Measurements from ENCODE around the gene TNRC18.
A peak's percentile ranks its signal among the peaks of the same experiment; 100 is the strongest.

TNRC18 gene

GRCh38 chr7:5435291-5436002 lies 11.8 kb upstream of the TNRC18 start:
- H3K27me3 ChIP-seq (ENCODE audit: control insufficient read depth, insufficient read depth, low read length) = peaks cover 23% of the 10 kb centered on the region
- no peaks in the 10 kb centered on the region for H3K4me1 ChIP-seq (ENCODE audit: control insufficient read depth, low read depth, low read length)
- H3K27ac ChIP-seq (ENCODE audit: low read length) = no peak overlapping the region
- H3K36me3 ChIP-seq (ENCODE audit: control insufficient read depth, low read depth, low read length) = no peaks in the 10 kb centered on the region
- H3K9me3 ChIP-seq (ENCODE audit: control insufficient read depth, low read depth, low read length) = no peaks in the 10 kb centered on the region
- H3K4me3 ChIP-seq (ENCODE audit: low read length) = no peak overlapping the region
- no peak overlapping the region for H3K9ac ChIP-seq (ENCODE audit: low read length)

GRCh38 chr7:5433181-5433580 lies 9.5 kb upstream of the TNRC18 start:
- peaks cover 46% of the 10 kb centered on the region for H3K27me3 ChIP-seq (ENCODE audit: control insufficient read depth, insufficient read depth, low read length)

GRCh38 chr7:5432691-5433090 lies 9.1 kb upstream of the TNRC18 start:
- H3K9me3 ChIP-seq (ENCODE audit: control insufficient read depth, low read depth, low read length) = no peaks in the 10 kb centered on the region
- H3K27ac ChIP-seq (ENCODE audit: low read length) = no peak overlapping the region
- H3K4me3 ChIP-seq (ENCODE audit: low read length) = no peak overlapping the region
- no peaks in the 10 kb centered on the region for H3K36me3 ChIP-seq (ENCODE audit: control insufficient read depth, low read depth, low read length)
- peaks cover 51% of the 10 kb centered on the region for H3K27me3 ChIP-seq (ENCODE audit: control insufficient read depth, insufficient read depth, low read length)
- H3K4me1 ChIP-seq (ENCODE audit: control insufficient read depth, low read depth, low read length) = peaks cover 16% of the 10 kb centered on the region
- no peak overlapping the region for H3K9ac ChIP-seq (ENCODE audit: low read length)

More at GRCh38 chr7:5433181-5433580, 9.5 kb upstream of the TNRC18 start:
- H3K36me3 ChIP-seq (ENCODE audit: control insufficient read depth, low read depth, low read length) = no peaks in the 10 kb centered on the region
- no peak overlapping the region for H3K9ac ChIP-seq (ENCODE audit: low read length)
- H3K4me3 ChIP-seq (ENCODE audit: low read length) = no peak overlapping the region
- peaks cover 14% of the 10 kb centered on the region for H3K4me1 ChIP-seq (ENCODE audit: control insufficient read depth, low read depth, low read length)
- H3K27ac ChIP-seq (ENCODE audit: low read length) = no peak overlapping the region
- H3K9me3 ChIP-seq (ENCODE audit: control insufficient read depth, low read depth, low read length) = no peaks in the 10 kb centered on the region

- H3K4me3 ChIP-seq (ENCODE audit: low read length) = no peak overlapping the region
- peaks cover 56% of the 10 kb centered on the region for H3K27me3 ChIP-seq (ENCODE audit: control insufficient read depth, insufficient read depth, low read length)
- no peaks in the 10 kb centered on the region for H3K9me3 ChIP-seq (ENCODE audit: control insufficient read depth, low read depth, low read length)
- H3K4me1 ChIP-seq (ENCODE audit: control insufficient read depth, low read depth, low read length) = peaks cover 16% of the 10 kb centered on the region
- no peak overlapping the region for H3K9ac ChIP-seq (ENCODE audit: low read length)
- no peak overlapping the region for H3K27ac ChIP-seq (ENCODE audit: low read length)
- no peaks in the 10 kb centered on the region for H3K36me3 ChIP-seq (ENCODE audit: control insufficient read depth, low read depth, low read length)
These were observed 8.0 kb upstream of the TNRC18 start for GRCh38 chr7:5431560-5432015.

GRCh38 chr7:5430612-5430947 lies 6.9 kb upstream of the TNRC18 start:
- Histone ChIP-seq H3K4me3 (ENCODE audit: low read length) (no peak overlapping the region), H3K4me1 (ENCODE audit: control insufficient read depth, low read depth, low read length) (peaks cover 16% of the 10 kb centered on the region), H3K9ac (ENCODE audit: low read length) (no peak overlapping the region), H3K27me3 (ENCODE audit: control insufficient read depth, insufficient read depth, low read length) (peaks cover 65% of the 10 kb centered on the region), H3K9me3 (ENCODE audit: control insufficient read depth, low read depth, low read length) (no peaks in the 10 kb centered on the region), H3K36me3 (ENCODE audit: control insufficient read depth, low read depth, low read length) (no peaks in the 10 kb centered on the region), H3K27ac (ENCODE audit: low read length) (no peak overlapping the region)

GRCh38 chr7:5429857-5430611 lies 6.4 kb upstream of the TNRC18 start:
- H3K9me3 ChIP-seq (ENCODE audit: control insufficient read depth, low read depth, low read length) = no peaks in the 10 kb centered on the region
- peaks cover 70% of the 10 kb centered on the region for H3K27me3 ChIP-seq (ENCODE audit: control insufficient read depth, insufficient read depth, low read length)
- H3K27ac ChIP-seq (ENCODE audit: low read length) = no peak overlapping the region
- peak overlapping the region; percentile 46 for H3K9ac ChIP-seq (ENCODE audit: low read length)
- no peaks in the 10 kb centered on the region for H3K36me3 ChIP-seq (ENCODE audit: control insufficient read depth, low read depth, low read length)
- peak overlapping the region; percentile 81 for H3K4me3 ChIP-seq (ENCODE audit: low read length)
- H3K4me1 ChIP-seq (ENCODE audit: control insufficient read depth, low read depth, low read length) = peaks cover 16% of the 10 kb centered on the region

- Histone ChIP-seq H3K27me3 (ENCODE audit: control insufficient read depth, insufficient read depth, low read length) (peaks cover 77% of the 10 kb centered on the region), H3K36me3 (ENCODE audit: control insufficient read depth, low read depth, low read length) (no peaks in the 10 kb centered on the region), H3K4me3 (ENCODE audit: low read length) (peak overlapping the region; percentile 81), H3K9me3 (ENCODE audit: control insufficient read depth, low read depth, low read length) (no peaks in the 10 kb centered on the region), H3K4me1 (ENCODE audit: control insufficient read depth, low read depth, low read length) (peaks cover 16% of the 10 kb centered on the region), H3K9ac (ENCODE audit: low read length) (peak overlapping the region; percentile 46), H3K27ac (ENCODE audit: low read length) (no peak overlapping the region)
These were observed 5.7 kb upstream of the TNRC18 start for GRCh38 chr7:5429253-5429856.

- H3K27me3 ChIP-seq (ENCODE audit: control insufficient read depth, insufficient read depth, low read length) = peaks cover 78% of the 10 kb centered on the region
- no peak overlapping the region for H3K27ac ChIP-seq (ENCODE audit: low read length)
- peak overlapping the region; percentile 81 for H3K4me3 ChIP-seq (ENCODE audit: low read length)
- no peaks in the 10 kb centered on the region for H3K9me3 ChIP-seq (ENCODE audit: control insufficient read depth, low read depth, low read length)
- H3K9ac ChIP-seq (ENCODE audit: low read length) = peak overlapping the region; percentile 93
- H3K36me3 ChIP-seq (ENCODE audit: control insufficient read depth, low read depth, low read length) = no peaks in the 10 kb centered on the region
- H3K4me1 ChIP-seq (ENCODE audit: control insufficient read depth, low read depth, low read length) = peaks cover 16% of the 10 kb centered on the region
These were observed 5.0 kb upstream of the TNRC18 start for GRCh38 chr7:5428478-5429252.

GRCh38 chr7:5426226-5426475 lies 2.5 kb upstream of the TNRC18 start:
- Histone ChIP-seq H3K4me3 (ENCODE audit: low read length) (peak overlapping the region; percentile 81), H3K4me1 (ENCODE audit: control insufficient read depth, low read depth, low read length) (peaks cover 30% of the 10 kb centered on the region), H3K27me3 (ENCODE audit: control insufficient read depth, insufficient read depth, low read length) (peaks cover 81% of the 10 kb centered on the region), H3K9me3 (ENCODE audit: control insufficient read depth, low read depth, low read length) (no peaks in the 10 kb centered on the region), H3K9ac (ENCODE audit: low read length) (peak overlapping the region; percentile 93), H3K36me3 (ENCODE audit: control insufficient read depth, low read depth, low read length) (no peaks in the 10 kb centered on the region), H3K27ac (ENCODE audit: low read length) (peak overlapping the region; percentile 68)

- Histone ChIP-seq H3K9me3 (ENCODE audit: control insufficient read depth, low read depth, low read length) (no peaks in the 10 kb centered on the region), H3K27me3 (ENCODE audit: control insufficient read depth, insufficient read depth, low read length) (peaks cover 81% of the 10 kb centered on the region), H3K9ac (ENCODE audit: low read length) (peak overlapping the region; percentile 93), H3K36me3 (ENCODE audit: control insufficient read depth, low read depth, low read length) (no peaks in the 10 kb centered on the region), H3K4me1 (ENCODE audit: control insufficient read depth, low read depth, low read length) (peaks cover 30% of the 10 kb centered on the region), H3K27ac (ENCODE audit: low read length) (peak overlapping the region; percentile 68), H3K4me3 (ENCODE audit: low read length) (peak overlapping the region; percentile 81)
These were observed 2.0 kb upstream of the TNRC18 start for GRCh38 chr7:5425507-5426225.
